Smooth muscle cell (in vitro differentiated cells): ENCODE measurements around the gene SHISA6. TPM values are rescaled to one million over a fixed set of nuclear protein-coding genes. Genes with fewer than 3 reads are reported as not detected.

Experiments
- DNase-seq: peaks from one replicate; lab custom pipeline; 2025; ENCODE audit not compliant: unreplicated experiment; lab: John Stamatoyannopoulos, UW
- H2AFZ ChIP-seq: fragments of 200-600 bp; sonication (generic); 2 replicates; pipeline ENCODE4 v1.6.0; 2016; ENCODE audit warnings: antibody characterized with exemption, low read depth, mild to moderate bottlenecking
- H3F3A ChIP-seq: fragments of 200-600 bp; sonication (generic); 2 replicates; pipeline ENCODE4 v1.6.0; 2017; ENCODE audit warnings: antibody characterized with exemption, low read depth
- H3K27ac ChIP-seq: fragments of 200-600 bp; sonication (generic); 2 replicates; pipeline ENCODE4 v1.5.1; 2016; ENCODE audit warnings: low read depth, mild to moderate bottlenecking
- H3K27me3 ChIP-seq: fragments of 200-600 bp; sonication (generic); 2 replicates; pipeline ENCODE4 v1.6.1; 2016; ENCODE audit warnings: low read depth, mild to moderate bottlenecking
- H3K36me3 ChIP-seq: fragments of 200-600 bp; sonication (generic); 2 replicates; pipeline ENCODE4 v1.5.1; 2016; ENCODE audit warnings: low read depth
- H3K4me1 ChIP-seq: fragments of 200-600 bp; sonication (generic); 2 replicates; pipeline ENCODE4 v1.5.1; 2016; ENCODE audit warnings: low read depth
- H3K4me2 ChIP-seq: fragments of 200-600 bp; sonication (generic); 2 replicates; pipeline ENCODE4 v1.6.0; 2016; ENCODE audit warnings: mild to moderate bottlenecking
- H3K4me3 ChIP-seq: fragments of 200-600 bp; sonication (generic); 2 replicates; pipeline ENCODE4 v1.5.1; 2016; ENCODE audit warnings: mild to moderate bottlenecking
- H3K79me2 ChIP-seq: fragments of 200-600 bp; sonication (generic); 2 replicates; pipeline ENCODE4 v1.6.0; 2016; ENCODE audit warnings: low read depth, mild to moderate bottlenecking
- H3K9ac ChIP-seq: fragments of 200-600 bp; sonication (generic); 2 replicates; pipeline ENCODE4 v1.6.0; 2016; ENCODE audit warnings: low read depth
- H3K9me3 ChIP-seq: fragments of 200-600 bp; sonication (generic); replicated peaks from 2 replicates; pipeline ENCODE4 v1.5.1; 2016; ENCODE audit warnings: low read depth
- H4K20me1 ChIP-seq: fragments of 200-600 bp; sonication (generic); 2 replicates; pipeline ENCODE4 v1.6.0; 2016; ENCODE audit warnings: low read depth
- WGBS: methylation state at CpG from one replicate; pipeline ENCODE4 v1.1.7; 2016; ENCODE audit warnings: low lambda C conversion rate; 5-methylcytosine and 5-hydroxymethylcytosine counted together
- polyA plus RNA-seq: library from polyadenylated mRNA; unstranded; fragments of >200 nt; fragmentation: Nextera tagmentation; extraction: Ambion mirVana; gene quantifications from 2 replicates; pipeline ENCODE4 v1.2.1, GENCODE V29; 2016
- total RNA-seq: library from RNA; depleted of rRNA; stranded (reverse); fragments of >200 nt; gene quantifications from 2 replicates; pipeline ENCODE4 v1.2.3, GENCODE V29; 2014
- TF ChIP-seq, protein P1 (sequence below): fragments of 200-600 bp; sonication (generic); IDR thresholded peaks from 2 replicates; pipeline ENCODE4 v1.5.1; 2017; ENCODE audit warnings: borderline replicate concordance, mild to moderate bottlenecking, antibody characterized with exemption; ENCODE audit not compliant: insufficient read depth, poor library complexity, severe bottlenecking

Gene SHISA6
- total and polyA plus RNA-seq, 2 experiments from 2014 or later, result 0.04 to 0.35 TPM

DNA sequence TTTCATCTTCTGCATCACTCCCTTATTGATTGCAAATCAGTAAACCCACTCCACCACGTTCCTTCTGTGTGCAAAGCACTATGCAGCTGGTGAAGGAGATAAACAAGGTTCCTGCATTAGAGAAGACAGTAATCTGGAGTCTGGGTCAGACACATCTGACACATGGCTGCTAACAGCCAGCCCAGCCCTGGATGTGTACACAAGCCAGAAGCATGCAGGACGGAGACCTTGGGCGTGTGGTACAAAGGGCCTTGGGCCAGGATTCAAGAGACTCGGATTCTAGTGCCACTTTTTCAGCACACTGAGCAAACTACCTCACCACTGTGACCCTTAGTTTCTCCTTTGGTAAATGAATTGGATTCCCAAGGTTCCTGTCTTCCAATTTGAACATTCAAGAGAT is 270.7 kb downstream of the SHISA6 start:
- no peak for DNase-seq
- H3K79me2 ChIP-seq, result no peaks in the 10 kb centered on the region
- no peak overlapping the region for H3K4me3 ChIP-seq
- no peaks in the 10 kb centered on the region for H3K4me1 ChIP-seq
- H3K9me3 ChIP-seq, result no peaks in the 10 kb centered on the region
- H3K27ac ChIP-seq, result no peak overlapping the region
- H4K20me1 ChIP-seq, result no peaks in the 10 kb centered on the region
- no peaks in the 10 kb centered on the region for H3K27me3 ChIP-seq
- 58% methylated on average over 4 of the region's 4 CpGs for WGBS
- no peaks in the 10 kb centered on the region for H3K36me3 ChIP-seq
- H2AFZ ChIP-seq, result no peak overlapping the region
- H3K4me2 ChIP-seq, result no peak overlapping the region
- TF ChIP-seq, protein P1, sequence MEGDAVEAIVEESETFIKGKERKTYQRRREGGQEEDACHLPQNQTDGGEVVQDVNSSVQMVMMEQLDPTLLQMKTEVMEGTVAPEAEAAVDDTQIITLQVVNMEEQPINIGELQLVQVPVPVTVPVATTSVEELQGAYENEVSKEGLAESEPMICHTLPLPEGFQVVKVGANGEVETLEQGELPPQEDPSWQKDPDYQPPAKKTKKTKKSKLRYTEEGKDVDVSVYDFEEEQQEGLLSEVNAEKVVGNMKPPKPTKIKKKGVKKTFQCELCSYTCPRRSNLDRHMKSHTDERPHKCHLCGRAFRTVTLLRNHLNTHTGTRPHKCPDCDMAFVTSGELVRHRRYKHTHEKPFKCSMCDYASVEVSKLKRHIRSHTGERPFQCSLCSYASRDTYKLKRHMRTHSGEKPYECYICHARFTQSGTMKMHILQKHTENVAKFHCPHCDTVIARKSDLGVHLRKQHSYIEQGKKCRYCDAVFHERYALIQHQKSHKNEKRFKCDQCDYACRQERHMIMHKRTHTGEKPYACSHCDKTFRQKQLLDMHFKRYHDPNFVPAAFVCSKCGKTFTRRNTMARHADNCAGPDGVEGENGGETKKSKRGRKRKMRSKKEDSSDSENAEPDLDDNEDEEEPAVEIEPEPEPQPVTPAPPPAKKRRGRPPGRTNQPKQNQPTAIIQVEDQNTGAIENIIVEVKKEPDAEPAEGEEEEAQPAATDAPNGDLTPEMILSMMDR, result no peak
- no peak overlapping the region for H3K9ac ChIP-seq
- no peaks in the 10 kb centered on the region for H3F3A ChIP-seq

DNA sequence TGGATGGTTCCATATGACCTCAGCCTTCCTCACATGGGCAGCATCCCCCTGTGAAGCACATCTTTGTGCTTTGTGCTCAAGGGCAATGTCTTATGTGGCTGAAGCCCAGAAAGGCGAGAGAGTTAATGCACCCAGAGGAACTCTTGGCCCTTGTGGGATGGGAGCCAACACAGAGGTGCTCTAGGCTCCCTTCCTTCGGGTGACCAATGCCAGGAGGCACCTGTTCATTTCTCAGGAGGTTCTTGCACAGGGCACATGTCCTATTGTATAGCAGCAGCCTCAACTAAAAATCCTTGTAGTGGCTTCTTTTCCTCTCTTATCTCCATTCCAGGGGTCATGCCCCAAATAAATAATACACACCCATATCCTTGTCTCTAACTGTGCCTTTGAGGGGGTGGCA is 273.6 kb downstream of the SHISA6 start:
- Histone ChIP-seq H3K36me3 (no peaks in the 10 kb centered on the region), H3F3A (no peaks in the 10 kb centered on the region), H4K20me1 (no peaks in the 10 kb centered on the region), H3K9me3 (no peaks in the 10 kb centered on the region), H2AFZ (no peak overlapping the region), H3K9ac (no peak overlapping the region), H3K4me1 (no peaks in the 10 kb centered on the region), H3K27ac (no peak overlapping the region), H3K4me3 (no peak overlapping the region), H3K79me2 (no peaks in the 10 kb centered on the region), H3K4me2 (no peak overlapping the region), H3K27me3 (no peaks in the 10 kb centered on the region)
- TF ChIP-seq, protein P1, result no peak
- DNase-seq, result no peak
- WGBS, result 90% methylated on average over 2 of the region's 2 CpGs

DNA sequence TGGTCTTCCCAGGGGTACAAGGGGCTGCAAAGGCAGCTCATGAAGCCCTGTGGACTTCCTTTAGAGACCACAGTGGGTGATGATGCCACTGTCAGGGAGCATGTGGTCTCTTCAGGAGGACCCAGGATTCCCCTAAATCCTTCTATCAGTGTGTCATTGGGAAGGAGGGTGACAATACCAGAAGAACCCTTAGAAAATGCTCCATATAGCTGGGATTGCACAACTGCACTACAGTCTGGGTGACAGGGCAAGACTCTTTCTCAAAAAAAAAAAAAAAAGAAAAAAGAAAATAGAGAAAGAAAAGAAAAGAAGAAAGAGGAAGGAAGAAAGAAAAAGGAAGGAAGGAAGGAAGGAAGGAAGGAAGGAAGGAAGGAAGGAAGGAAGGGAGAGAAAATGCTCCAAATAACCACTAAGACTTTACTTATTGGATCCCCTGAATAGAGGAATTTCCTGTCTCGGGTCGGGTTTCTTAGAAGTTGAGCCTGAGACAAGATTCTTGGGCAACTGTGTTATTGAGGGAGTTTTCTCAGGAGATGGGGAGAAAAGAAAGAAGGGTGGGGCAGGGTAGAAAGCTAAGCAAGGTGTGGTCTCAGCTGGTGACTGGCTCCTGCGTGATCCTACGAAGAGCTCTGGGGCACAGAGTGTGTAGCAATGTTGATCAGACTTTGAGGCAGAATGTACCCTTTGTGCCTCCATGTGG is 274.1 kb downstream of the SHISA6 start:
- H2AFZ ChIP-seq, result no peak overlapping the region
- no peaks in the 10 kb centered on the region for H3K9me3 ChIP-seq
- 75% methylated on average over 4 of the region's 4 CpGs for WGBS
- H3F3A ChIP-seq, result no peaks in the 10 kb centered on the region
- H3K4me2 ChIP-seq, result no peak overlapping the region
- no peaks in the 10 kb centered on the region for H4K20me1 ChIP-seq
- H3K27me3 ChIP-seq, result no peaks in the 10 kb centered on the region
- H3K79me2 ChIP-seq, result no peaks in the 10 kb centered on the region
- H3K4me1 ChIP-seq, result no peaks in the 10 kb centered on the region
- H3K9ac ChIP-seq, result no peak overlapping the region
- H3K36me3 ChIP-seq, result no peaks in the 10 kb centered on the region
- TF ChIP-seq, protein P1, result no peak
- no peak overlapping the region for H3K4me3 ChIP-seq
- no peak for DNase-seq
- no peak overlapping the region for H3K27ac ChIP-seq

DNA sequence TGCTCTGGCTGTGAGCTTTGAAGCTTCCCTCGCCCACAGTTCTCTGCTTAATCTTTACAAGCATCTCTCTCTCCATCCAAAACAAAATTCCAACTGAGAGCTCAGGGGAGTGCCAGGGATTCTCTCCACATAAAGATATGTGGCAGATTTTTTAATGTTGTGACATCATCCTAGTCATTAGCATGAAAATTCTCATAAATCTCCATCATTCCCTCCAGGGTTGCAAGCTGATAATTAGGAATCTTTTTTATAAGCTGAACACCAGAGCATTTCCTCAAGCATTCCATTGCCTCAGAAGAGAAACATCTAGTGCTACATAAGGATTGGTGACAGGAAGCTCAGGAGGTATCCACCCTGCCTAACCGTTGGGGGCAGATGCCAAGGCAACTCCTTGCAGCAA is 274.9 kb downstream of the SHISA6 start:
- H3K27ac ChIP-seq, result no peak overlapping the region
- no peak overlapping the region for H3K4me3 ChIP-seq
- H4K20me1 ChIP-seq, result no peaks in the 10 kb centered on the region
- no peak overlapping the region for H3K4me2 ChIP-seq
- H3K79me2 ChIP-seq, result no peaks in the 10 kb centered on the region
- H3K36me3 ChIP-seq, result no peaks in the 10 kb centered on the region
- no peaks in the 10 kb centered on the region for H3K9me3 ChIP-seq
- 36% methylated on average over 2 of the region's 2 CpGs for WGBS
- H2AFZ ChIP-seq, result no peak overlapping the region
- H3K9ac ChIP-seq, result no peak overlapping the region
- no peaks in the 10 kb centered on the region for H3F3A ChIP-seq
- no peaks in the 10 kb centered on the region for H3K27me3 ChIP-seq
- H3K4me1 ChIP-seq, result no peaks in the 10 kb centered on the region
- DNase-seq, result no peak
- TF ChIP-seq, protein P1, result no peak
